ENCODE measurements around the gene KYNU.

DNA sequence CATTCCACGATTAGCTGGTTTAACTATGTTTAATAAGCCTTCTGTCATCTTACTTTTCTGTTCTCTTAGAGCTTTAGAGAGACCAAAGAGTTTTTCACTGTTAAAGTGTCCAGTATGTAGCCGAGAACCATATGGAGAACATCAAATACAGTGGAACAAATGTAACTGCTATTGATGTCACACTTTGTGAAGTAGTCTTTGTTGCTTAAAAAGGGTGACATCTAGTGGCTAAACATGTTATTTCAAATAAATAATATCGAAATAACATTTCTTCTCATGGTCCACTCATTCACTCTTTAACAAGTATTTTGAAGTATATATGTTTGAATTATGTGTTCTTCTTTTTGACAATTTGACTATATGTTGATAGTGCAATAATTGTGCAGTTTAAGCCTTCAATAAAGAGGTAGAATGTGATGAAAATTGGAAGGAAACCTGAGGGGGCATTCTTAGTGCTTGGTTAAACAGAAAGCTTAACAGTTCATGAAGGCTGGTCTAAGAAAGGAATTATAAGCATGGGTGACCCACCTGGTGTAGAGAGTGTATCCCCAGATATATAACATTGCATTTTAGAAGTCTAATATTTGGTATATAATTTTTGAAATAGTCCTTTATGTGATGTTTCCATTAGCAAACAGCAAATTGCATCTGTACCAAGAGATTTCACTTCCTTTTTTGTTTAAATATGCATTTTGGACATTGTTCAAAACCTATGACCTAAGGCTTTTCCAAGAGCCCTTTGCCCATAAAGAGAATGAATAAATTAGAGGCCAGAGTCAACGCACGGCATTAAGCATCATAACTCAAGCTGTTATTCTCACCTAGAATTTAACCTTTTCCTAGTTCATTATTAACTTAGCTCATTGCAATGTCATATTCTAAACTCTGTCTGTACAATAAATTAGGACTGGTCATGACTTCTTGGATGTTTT, 112.1 kb downstream of the KYNU start:
- TF ChIP-seq EZH2 (IDR thresholded peaks at IDR 0.05; ENCODE audit: borderline replicate concordance, low read depth, low read length, severe bottlenecking): no peak
- TF ChIP-seq, protein P1, sequence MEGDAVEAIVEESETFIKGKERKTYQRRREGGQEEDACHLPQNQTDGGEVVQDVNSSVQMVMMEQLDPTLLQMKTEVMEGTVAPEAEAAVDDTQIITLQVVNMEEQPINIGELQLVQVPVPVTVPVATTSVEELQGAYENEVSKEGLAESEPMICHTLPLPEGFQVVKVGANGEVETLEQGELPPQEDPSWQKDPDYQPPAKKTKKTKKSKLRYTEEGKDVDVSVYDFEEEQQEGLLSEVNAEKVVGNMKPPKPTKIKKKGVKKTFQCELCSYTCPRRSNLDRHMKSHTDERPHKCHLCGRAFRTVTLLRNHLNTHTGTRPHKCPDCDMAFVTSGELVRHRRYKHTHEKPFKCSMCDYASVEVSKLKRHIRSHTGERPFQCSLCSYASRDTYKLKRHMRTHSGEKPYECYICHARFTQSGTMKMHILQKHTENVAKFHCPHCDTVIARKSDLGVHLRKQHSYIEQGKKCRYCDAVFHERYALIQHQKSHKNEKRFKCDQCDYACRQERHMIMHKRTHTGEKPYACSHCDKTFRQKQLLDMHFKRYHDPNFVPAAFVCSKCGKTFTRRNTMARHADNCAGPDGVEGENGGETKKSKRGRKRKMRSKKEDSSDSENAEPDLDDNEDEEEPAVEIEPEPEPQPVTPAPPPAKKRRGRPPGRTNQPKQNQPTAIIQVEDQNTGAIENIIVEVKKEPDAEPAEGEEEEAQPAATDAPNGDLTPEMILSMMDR (IDR thresholded peaks at IDR 0.05; ENCODE audit: borderline replicate concordance, extremely low read depth, low read length, poor library complexity, severe bottlenecking): peak; percentile 66

All from DND-41 (cell line).